C4-2B (cell line): ENCODE data around the gene E2F1.

Experiments used
- ZFX ChIP-seq: fragments of 450-650 bp; IDR thresholded peaks from 2 replicates; pipeline ENCODE4 v1.6.1; 2017
- TF ChIP-seq, protein P1 (sequence below): fragments of 450-650 bp; conservative IDR thresholded peaks from 2 replicates; pipeline ENCODE4 v1.5.1; 2017; ENCODE audit warnings: mild to moderate bottlenecking

DNA sequence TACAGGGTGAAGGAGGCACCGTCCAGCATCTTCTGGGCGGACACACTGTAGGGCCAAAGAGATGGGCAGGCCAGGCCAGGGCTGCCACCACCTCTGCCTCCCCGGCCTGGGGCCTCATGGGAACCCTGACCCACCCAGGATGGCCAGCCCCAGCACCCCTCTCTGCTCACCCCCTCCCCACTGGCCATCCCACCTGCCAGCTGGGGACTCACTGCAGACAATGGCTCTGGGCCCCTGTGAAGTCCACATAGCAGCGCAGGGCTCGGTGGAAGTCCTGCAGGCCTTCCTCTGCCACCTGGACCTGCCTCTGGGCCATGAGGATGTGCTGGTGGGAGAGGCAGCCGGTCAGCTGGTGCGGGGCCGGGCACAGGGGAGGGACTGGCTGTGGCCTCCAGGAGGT, 27.7 kb downstream of the E2F1 start:
- TF ChIP-seq, protein P1, sequence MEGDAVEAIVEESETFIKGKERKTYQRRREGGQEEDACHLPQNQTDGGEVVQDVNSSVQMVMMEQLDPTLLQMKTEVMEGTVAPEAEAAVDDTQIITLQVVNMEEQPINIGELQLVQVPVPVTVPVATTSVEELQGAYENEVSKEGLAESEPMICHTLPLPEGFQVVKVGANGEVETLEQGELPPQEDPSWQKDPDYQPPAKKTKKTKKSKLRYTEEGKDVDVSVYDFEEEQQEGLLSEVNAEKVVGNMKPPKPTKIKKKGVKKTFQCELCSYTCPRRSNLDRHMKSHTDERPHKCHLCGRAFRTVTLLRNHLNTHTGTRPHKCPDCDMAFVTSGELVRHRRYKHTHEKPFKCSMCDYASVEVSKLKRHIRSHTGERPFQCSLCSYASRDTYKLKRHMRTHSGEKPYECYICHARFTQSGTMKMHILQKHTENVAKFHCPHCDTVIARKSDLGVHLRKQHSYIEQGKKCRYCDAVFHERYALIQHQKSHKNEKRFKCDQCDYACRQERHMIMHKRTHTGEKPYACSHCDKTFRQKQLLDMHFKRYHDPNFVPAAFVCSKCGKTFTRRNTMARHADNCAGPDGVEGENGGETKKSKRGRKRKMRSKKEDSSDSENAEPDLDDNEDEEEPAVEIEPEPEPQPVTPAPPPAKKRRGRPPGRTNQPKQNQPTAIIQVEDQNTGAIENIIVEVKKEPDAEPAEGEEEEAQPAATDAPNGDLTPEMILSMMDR = no peak
- no peak for TF ChIP-seq ZFX
